K562 (cell line): ENCODE data around the gene IBTK. TPM values are rescaled to one million over a fixed set of nuclear protein-coding genes. Genes with fewer than 3 reads are reported as not detected.

Experiments
- BRF1 ChIP-seq: IDR thresholded peaks from 3 replicates; pipeline ENCODE4 v1.6.1; 2011; ENCODE audit warnings: borderline replicate concordance, mild to moderate bottlenecking; ENCODE audit not compliant: insufficient read length; ENCODE audit errors: extremely low read depth
- CGGBP1 ChIP-seq: fragments of 250-450 bp; sonication (Bioruptor Pico); IDR thresholded peaks from 2 replicates; pipeline ENCODE4 v1.9.0; 2021; ENCODE audit warnings: mild to moderate bottlenecking
- CREB1 ChIP-seq, 2 experiments: sonication (generic) in 1 of 2; formaldehyde crosslinking in 1 of 2; IDR thresholded peaks; 2 replicates each; pipeline versions ENCODE4 v1.6.1 to v1.8.0; 2012 to 2022; ENCODE audit warnings: inconsistent platforms in 1 of 2, mild to moderate bottlenecking in 1 of 2, missing genetic modification reagents in 1 of 2, moderate library complexity in 1 of 2
- CTCF ChIP-seq, 3 experiments: IDR thresholded peaks in 2 of 3; conservative IDR thresholded peaks in 1 of 3; 2 replicates each; pipeline ENCODE4 v1.5.1; 2011 to 2012; ENCODE audit warnings: low read length in 3 of 3, mild to moderate bottlenecking in 3 of 3, control low read depth in 2 of 3, improper control_type of control experiment in 1 of 3, inconsistent platforms in 1 of 3, low read depth in 1 of 3, mixed read lengths in 1 of 3, moderate library complexity in 1 of 3; ENCODE audit not compliant: insufficient read depth in 2 of 3
- E2F8 ChIP-seq: fragments of 450-650 bp; IDR thresholded peaks from 2 replicates; pipeline ENCODE4 v1.7.1; 2018; ENCODE audit warnings: mild to moderate bottlenecking, low read depth; ENCODE audit not compliant: partially characterized antibody
- ETS1 ChIP-seq: conservative IDR thresholded peaks from 2 replicates; pipeline ENCODE4 v1.6.1; 2011; ENCODE audit warnings: low read depth, mild to moderate bottlenecking, low read length; ENCODE audit not compliant: control insufficient read depth
- HDAC3 ChIP-seq: fragments of 450-650 bp; IDR thresholded peaks from 2 replicates; pipeline ENCODE4 v1.6.1; 2018; ENCODE audit warnings: borderline replicate concordance, mild to moderate bottlenecking, moderate library complexity; ENCODE audit not compliant: partially characterized antibody
- HDAC8 ChIP-seq: fragments of 450-650 bp; IDR thresholded peaks from 2 replicates; pipeline ENCODE4 v1.6.1; 2016; ENCODE audit warnings: mild to moderate bottlenecking, missing genetic modification characterization, moderate library complexity, missing compliant biosample characterization
- JUN ChIP-seq, 2 experiments: sonication (generic) in 1 of 2; formaldehyde crosslinking in 1 of 2; IDR thresholded peaks; 2 replicates each; pipeline versions ENCODE4 v1.6.1 to v1.8.0; 2012 to 2022; ENCODE audit warnings: borderline replicate concordance in 2 of 2, mild to moderate bottlenecking in 2 of 2, improper control_type of control experiment in 1 of 2, low read depth in 1 of 2, low read length in 1 of 2, missing genetic modification reagents in 1 of 2
- MLLT1 ChIP-seq, 2 experiments: fragments of 450-650 bp; IDR thresholded peaks; 2 replicates each; pipeline ENCODE4 v1.6.1; 2016
- MYBL2 ChIP-seq, 2 experiments: fragments of 450-650 bp in 1 of 2; sonication (generic) in 1 of 2; formaldehyde crosslinking in 1 of 2; IDR thresholded peaks; 2 replicates each; pipeline versions ENCODE4 v1.6.1 to v1.8.1; 2017 to 2022; ENCODE audit warnings: borderline replicate concordance in 1 of 2, inconsistent platforms in 1 of 2, low read depth in 1 of 2, mild to moderate bottlenecking in 1 of 2, missing genetic modification reagents in 1 of 2, moderate library complexity in 1 of 2
- NR2F6 ChIP-seq: fragments of 450-650 bp; formaldehyde crosslinking; IDR thresholded peaks from 2 replicates; pipeline ENCODE4 v1.4.0; 2020; ENCODE audit warnings: mild to moderate bottlenecking
- RFX1 ChIP-seq: fragments of 450-650 bp; IDR thresholded peaks from 2 replicates; pipeline ENCODE4 v1.6.1; 2016; ENCODE audit warnings: mild to moderate bottlenecking, moderate library complexity
- RNF2 ChIP-seq: sonication (generic); IDR thresholded peaks from 2 replicates; pipeline ENCODE4 v1.6.1; 2016
- SRF ChIP-seq, 2 experiments: fragments of 250-450, 450-650 bp in 1 of 2; sonication (Bioruptor Pico) in 1 of 2; sonication (generic) in 1 of 2; formaldehyde crosslinking; IDR thresholded peaks; 2 replicates each; pipeline versions ENCODE4 v1.5.0 to v1.5.1; 2020 to 2022; ENCODE audit warnings: mild to moderate bottlenecking in 1 of 2, missing genetic modification reagents in 1 of 2
- XRCC4 ChIP-seq: IDR thresholded peaks from one replicate; pipeline ENCODE4 v1.6.1; 2011; ENCODE audit not compliant: insufficient read depth, insufficient read length; ENCODE audit errors: extremely low read depth
- ZNF143 ChIP-seq: sonication (generic); formaldehyde crosslinking; IDR thresholded peaks from 2 replicates; pipeline ENCODE4 v1.9.0; 2022; ENCODE audit warnings: mild to moderate bottlenecking, missing genetic modification reagents
- ZNF165 ChIP-seq: fragments of 250-450 bp; sonication (Bioruptor Pico); IDR thresholded peaks from 2 replicates; pipeline ENCODE4 v1.4.0; 2020; ENCODE audit warnings: borderline replicate concordance
- ZNF668 ChIP-seq: fragments of 250-450 bp; sonication (Bioruptor Pico); IDR thresholded peaks from 2 replicates; pipeline ENCODE4 v1.8.0; 2022; ENCODE audit warnings: mild to moderate bottlenecking, inconsistent platforms
- polyA plus RNA-seq, 8 experiments: library from polyadenylated mRNA; depleted of rRNA in 4 of 8; stranded (reverse) in 5 of 8; unstranded in 3 of 8; fragments of >200 nt; fragmentation: Nextera tagmentation in 2 of 8; fragmentation: Illumina TruSeq in 1 of 8; extraction: Ambion mirVana in 2 of 8; extraction: Trizol in 1 of 8; gene quantifications; 2 replicates each; pipeline versions ENCODE4 v1.2.1 to v1.2.3, GENCODE V29; 2011 to 2014; ENCODE audit warnings: inconsistent platforms in 1 of 8, missing spikeins in 1 of 8
- total RNA-seq, 7 experiments: library from RNA; depleted of rRNA in 6 of 7; stranded (reverse); fragments of >200 nt in 6 of 7; fragmentation: Illumina TruSeq in 2 of 7; extraction: Trizol in 2 of 7; gene quantifications; 2 replicates each; pipeline versions ENCODE4 v1.2.1 to v1.2.3, GENCODE V29; 2011 to 2021; ENCODE audit warnings: low replicate concordance in 1 of 7

The IBTK gene
- total and polyA plus RNA-seq, 9 of the 15 experiments (the other 6 are each of a cell fraction or from before 2014, with no cell fraction given), result 13.2 to 36.4 (median 21.8) TPM

GRCh38 chr6:82205930-82206392 is 41.6 kb downstream of the IBTK start (continued):
- TF ChIP-seq E2F8, result no peak
- peak; percentile 78 for TF ChIP-seq HDAC3
- no peak for TF ChIP-seq MYBL2 (IDR thresholded peaks at IDR 0.05; ENCODE audit: low read depth)
- TF ChIP-seq MYBL2 (CRISPR knock-in tag; IDR thresholded peaks at IDR 0.05; ENCODE audit: borderline replicate concordance), result no peak
- TF ChIP-seq NR2F6, result no peak
- no peak for TF ChIP-seq BRF1
- no peak for TF ChIP-seq ZNF143
- TF ChIP-seq RFX1, result peak; percentile 49
- peak in 1 of 2 experiments; percentile 49; a peak in 1 of 4 replicates for TF ChIP-seq SRF (CRISPR knock-in tag; IDR thresholded peaks at IDR 0.05)
- TF ChIP-seq RNF2, result peak; percentile 60; the same call in 1 of the 2 replicates
- no peak for TF ChIP-seq JUN (IDR thresholded peaks at IDR 0.05; ENCODE audit: borderline replicate concordance, low read depth, low read length)
- TF ChIP-seq JUN (CRISPR knock-in tag; IDR thresholded peaks at IDR 0.05; ENCODE audit: borderline replicate concordance), result no peak
- TF ChIP-seq XRCC4, result no peak
- TF ChIP-seq CREB1 (IDR thresholded peaks at IDR 0.05), result 0 out of 2 replicates have a peak, but pooled peaks have one; percentile 27
- no peak for TF ChIP-seq CREB1 (CRISPR knock-in tag; IDR thresholded peaks at IDR 0.05)
- no peak for TF ChIP-seq HDAC8 (tag)
- TF ChIP-seq CTCF (IDR thresholded peaks at IDR 0.05 in 2 of 3, conservative IDR thresholded peaks at IDR 0.05 in 1 of 3; ENCODE audit: insufficient read depth in 2 of 3, low read depth in 1 of 3, low read length in 3 of 3), result no peak
- TF ChIP-seq ZNF165 (CRISPR knock-in tag), result no peak
- 0 out of 4 replicates have a peak, but pooled peaks of 1 of the 2 experiments have one; percentile 32 for TF ChIP-seq MLLT1 (IDR thresholded peaks at IDR 0.05)
- no peak for TF ChIP-seq ETS1
- TF ChIP-seq ZNF668, result no peak
- TF ChIP-seq CGGBP1, result no peak
